ENCODE results near the gene PDILT.
"Not testable (repeated sequence)": the region's sequence is repeated elsewhere in the genome, so short reads cannot be mapped to it uniquely, and the experiment has no call there.

PDILT gene, protein sequence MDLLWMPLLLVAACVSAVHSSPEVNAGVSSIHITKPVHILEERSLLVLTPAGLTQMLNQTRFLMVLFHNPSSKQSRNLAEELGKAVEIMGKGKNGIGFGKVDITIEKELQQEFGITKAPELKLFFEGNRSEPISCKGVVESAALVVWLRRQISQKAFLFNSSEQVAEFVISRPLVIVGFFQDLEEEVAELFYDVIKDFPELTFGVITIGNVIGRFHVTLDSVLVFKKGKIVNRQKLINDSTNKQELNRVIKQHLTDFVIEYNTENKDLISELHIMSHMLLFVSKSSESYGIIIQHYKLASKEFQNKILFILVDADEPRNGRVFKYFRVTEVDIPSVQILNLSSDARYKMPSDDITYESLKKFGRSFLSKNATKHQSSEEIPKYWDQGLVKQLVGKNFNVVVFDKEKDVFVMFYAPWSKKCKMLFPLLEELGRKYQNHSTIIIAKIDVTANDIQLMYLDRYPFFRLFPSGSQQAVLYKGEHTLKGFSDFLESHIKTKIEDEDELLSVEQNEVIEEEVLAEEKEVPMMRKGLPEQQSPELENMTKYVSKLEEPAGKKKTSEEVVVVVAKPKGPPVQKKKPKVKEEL

DNA sequence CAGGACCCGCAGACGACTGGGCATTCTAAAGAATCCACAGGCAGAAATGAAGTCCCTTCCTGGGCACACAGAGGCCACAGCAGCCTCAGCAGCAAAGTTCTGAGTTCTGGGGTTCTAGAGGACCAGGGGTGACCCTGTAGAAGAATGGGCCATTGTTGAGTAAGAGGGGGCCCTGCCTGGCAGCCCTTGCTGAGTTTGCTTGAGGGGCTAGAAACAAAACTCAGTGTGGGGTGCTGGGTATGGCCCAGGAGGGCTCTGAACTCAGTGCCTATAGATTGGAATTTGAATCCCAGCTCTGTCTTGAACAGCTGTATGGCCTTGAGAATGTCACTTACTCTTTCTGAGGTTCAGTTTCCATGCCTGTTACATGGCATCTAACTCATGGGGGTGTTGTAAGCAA lies at the start of gene PDILT:
TSS of gene PDILT (minus strand) at position 101 of the 400 bp plus-strand sequence. CDS start 5,437 bp downstream, outside the sequence.
- DNase-seq, result no peak

DNA sequence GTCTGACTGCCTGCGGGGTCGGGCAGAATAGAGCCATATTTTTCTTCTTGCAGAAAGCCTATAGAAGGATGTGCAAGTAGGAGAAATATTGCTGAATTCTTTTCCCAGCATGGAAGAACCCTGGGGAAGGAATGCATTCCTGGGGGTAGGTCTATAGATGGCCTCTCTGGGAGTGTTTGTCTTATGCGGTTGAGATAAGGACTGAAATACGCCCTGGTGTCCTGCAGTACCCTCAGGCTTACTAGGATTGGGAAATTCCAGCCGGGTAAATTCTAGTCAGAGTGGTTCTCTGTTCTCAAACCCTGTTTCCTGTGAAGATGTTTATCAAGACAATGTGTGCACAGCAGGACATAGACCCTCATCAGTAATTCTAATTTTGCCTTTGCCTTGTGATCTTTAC lies 49.1 kb upstream of the PDILT start:
- not testable (repeated sequence) for DNase-seq

DNA sequence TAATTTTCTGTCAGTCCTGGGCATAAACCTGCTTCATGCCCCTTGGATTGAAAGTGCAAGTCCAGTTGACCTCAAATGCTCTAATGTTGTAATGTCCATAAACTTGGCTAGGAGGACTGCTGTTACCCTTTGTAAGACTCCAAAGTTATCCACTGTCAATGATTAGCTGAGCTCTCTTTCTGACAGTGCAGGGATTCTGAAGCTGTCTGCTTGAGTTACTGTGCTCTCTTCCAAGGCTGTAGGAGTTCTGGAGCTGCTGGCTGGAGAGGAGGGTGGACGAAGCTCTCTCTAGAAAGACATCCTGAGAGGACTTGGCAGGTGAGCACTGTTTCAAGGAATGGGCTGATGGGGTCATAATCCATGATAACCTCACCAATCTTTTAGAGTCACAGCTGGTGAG lies 46.8 kb upstream of the PDILT start, which contains the start of gene ACSM2A:
TSS of gene ACSM2A (plus strand) at position 158 of the 400 bp plus-strand sequence. CDS start 8,594 bp downstream, outside the sequence.
- DNase-seq, result not testable (repeated sequence)

DNA sequence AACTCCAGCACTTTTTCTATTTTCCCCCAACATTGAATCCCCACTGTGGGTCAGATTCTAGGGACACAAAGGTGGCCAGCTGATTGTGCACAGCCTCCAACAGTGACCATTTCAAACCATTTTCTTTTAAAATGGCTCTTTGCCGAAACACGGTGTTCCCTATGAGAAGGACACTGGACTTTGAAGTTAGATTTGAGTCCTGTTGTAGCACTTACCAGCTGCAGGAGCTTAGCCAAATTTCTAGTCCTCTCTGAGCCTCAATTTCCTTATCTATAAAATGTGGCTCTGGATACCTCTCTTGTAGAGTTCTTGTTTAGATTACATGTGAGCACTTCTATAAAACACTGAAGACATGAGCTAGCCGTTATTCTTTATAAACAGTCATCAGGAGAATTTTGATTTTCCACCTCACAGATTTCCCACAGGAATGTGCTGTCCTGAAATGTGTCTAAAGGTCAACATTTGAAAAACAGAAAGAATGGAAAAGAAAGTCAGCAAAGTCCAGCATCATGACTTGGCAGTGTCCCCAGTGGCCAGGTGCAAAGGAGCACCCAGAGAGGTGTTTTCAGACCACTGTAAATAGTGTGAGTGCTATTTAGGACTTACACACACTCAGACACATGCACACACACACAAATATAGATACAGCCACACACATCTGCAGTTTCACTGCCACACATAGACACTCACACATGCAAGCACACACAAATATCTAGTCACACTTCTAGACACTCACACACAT lies 42.3 kb upstream of the PDILT start:
- DNase-seq, result not testable (repeated sequence)

DNA sequence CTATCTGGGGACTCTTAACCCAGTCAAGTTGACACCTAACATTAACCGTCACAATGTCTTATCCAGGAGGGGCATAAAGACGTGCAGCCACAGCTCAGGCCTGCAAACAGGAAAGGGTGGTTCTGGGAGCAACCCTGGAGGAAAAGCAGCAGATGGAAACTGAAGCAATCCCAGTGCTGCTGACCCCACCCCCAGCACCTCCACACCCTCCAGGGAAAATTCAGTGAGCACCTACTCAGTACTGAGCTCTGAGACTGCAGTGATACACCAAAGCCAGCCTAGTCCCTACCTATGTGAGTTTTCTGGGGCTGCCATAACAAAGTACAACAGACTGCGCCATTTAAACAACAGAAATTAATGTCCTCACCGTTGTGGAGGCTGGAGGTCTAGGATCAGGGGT lies 37.3 kb upstream of the PDILT start:
- DNase-seq, result not testable (repeated sequence)

DNA sequence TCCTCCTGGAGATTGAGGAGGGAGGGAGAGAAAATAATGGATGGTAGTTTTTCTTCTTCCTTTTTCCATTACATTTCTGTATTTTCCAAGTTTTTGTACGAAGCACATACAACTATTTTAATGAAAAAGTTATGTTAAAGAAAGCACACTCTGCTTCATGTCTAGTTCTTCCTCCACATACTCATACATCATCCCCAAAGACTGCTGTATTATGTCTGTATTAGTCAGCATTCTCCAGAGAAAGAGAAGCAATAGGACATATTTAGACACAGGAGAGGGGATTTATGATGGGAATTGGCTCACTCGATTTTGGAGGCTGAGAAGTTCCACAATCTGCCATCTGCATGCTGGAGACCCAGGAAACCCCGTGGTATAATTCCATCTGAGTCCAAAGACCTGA lies 36.7 kb upstream of the PDILT start:
- no peak for DNase-seq

DNA sequence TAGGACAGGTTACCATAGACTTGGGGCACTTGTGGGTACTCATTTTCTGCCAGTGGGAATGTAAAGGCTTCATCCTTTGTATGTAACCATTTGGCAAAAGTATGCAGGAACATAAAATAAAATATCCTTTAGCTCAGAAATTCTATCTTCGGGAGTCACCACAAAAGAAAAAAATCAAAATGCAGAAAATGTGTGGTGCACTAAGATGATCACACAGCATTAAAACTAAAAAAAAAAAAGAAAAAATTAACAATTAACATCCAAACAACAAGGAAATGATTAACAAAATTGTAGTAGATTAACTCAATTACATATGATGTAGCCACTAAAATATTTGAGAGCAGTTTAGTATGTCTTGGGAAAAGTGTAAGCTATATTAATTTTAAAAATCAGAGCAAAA lies 36.2 kb upstream of the PDILT start:
- DNase-seq, result not testable (repeated sequence)

DNA sequence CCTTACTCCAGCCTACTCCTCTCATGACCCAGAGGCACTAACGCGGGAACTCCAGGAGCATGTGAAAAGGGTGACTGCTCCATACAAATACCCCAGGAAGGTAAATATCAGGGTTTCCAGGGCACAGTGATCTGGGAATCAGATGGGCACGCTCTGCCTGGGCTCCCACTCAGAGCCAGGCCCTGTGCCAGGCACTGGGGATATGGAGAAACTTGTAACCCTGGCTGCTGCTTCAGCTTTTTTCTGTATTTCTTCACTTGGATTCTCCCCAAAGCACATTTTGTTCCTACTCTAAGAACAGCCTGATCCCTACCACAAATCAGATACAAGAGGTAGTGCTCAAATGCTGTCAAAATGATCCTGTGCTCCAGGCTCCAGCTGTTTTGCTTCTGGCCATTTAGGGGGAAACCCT lies 35.3 kb upstream of the PDILT start:
- not testable (repeated sequence) for DNase-seq

DNA sequence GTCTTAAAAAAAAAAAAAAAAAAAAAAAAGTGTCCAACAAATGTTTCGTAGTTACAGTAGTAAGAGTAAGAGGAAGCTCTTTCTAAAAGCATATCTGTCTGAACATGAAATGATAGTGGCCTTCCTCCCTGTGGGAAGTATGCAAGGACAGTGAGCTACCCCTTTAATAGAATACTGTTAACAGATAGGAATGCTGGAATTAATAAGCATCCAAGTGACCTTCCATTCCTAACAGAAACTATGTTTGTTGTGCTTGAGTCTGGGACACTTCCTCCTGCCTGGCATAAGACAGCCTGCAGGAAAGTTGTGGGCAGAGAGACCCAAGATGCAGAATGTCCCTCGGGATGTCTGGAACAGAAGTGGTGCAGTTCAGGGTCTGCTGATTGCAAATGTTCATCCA lies 34.4 kb upstream of the PDILT start:
- not testable (repeated sequence) for DNase-seq

DNA sequence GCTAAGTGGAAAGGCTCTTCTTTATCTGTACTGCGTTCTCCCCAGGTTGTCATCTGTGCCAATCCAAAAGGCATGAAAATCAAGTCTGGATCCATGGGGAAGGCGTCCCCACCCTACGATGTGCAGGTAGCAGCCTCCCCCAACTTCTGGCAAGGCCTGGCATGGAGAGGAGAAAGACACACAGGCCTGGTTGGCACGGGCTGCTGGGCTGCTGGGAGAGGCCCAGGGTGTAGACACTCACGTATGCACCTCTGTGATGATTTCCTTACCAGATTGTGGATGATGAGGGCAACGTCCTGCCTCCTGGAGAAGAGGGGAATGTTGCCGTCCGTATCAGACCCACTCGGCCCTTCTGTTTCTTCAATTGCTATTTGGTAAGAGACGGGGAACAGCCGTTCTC lies 26.4 kb upstream of the PDILT start:
- DNase-seq, result no peak

DNA sequence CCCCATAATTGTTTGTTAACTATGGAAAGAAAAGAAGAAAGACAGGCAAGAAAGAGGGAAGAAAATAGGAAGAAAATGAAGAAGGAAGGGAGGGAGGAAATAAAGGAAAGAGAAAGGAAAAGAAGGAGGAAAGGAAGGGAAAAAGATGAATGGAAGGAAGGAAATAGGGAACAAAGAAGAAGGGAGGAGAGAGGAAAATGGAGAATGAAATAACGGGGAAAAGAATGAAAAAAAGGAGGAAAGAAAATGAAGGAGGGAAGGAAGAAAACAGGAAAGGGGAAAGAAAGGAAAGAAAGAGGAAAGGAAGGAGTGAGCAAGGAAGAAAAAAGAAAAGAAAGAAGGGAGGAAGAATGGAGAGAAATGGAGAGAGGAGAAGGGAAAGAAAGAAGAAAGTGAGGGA lies 25.9 kb upstream of the PDILT start:
- not testable (repeated sequence) for DNase-seq

DNA sequence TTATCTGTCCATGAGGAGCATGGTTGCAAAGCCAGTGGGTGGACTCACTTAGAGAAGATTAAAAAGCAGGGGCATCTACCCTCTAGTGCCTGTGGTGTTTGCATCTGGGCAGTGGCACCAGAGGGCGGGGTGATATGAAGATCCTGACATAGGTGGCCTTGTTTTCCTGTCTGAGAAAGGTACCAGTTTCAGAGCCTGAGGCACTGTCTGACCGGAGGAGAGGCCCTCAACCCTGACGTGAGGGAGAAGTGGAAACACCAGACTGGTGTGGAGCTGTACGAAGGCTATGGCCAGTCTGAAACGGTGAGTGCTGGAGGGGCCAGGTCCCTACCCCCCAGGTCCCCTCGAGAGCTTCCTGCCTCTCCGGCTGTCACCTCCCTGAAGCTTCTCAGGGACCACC lies 25.0 kb upstream of the PDILT start:
- DNase-seq, result not testable (repeated sequence)

DNA sequence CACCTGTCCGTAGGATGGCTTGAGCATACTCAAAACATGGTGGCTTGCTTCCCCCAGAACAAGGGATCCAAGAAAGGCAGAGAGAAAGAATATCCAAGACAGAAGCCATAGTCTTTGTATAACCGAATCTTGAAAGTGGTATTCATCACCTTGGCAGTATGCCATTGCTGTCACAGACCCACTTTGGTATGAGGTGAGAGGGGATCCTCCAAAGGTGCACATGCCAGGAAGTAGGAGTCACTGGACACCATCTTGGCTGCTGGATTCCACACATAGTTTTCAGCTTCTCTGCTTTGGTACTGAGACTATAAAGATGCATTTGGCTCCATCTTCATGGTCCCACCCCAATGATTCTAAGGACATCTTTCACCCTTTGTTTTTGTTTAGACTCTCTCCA lies 22.9 kb upstream of the PDILT start:
- DNase-seq, result not testable (repeated sequence)

DNA sequence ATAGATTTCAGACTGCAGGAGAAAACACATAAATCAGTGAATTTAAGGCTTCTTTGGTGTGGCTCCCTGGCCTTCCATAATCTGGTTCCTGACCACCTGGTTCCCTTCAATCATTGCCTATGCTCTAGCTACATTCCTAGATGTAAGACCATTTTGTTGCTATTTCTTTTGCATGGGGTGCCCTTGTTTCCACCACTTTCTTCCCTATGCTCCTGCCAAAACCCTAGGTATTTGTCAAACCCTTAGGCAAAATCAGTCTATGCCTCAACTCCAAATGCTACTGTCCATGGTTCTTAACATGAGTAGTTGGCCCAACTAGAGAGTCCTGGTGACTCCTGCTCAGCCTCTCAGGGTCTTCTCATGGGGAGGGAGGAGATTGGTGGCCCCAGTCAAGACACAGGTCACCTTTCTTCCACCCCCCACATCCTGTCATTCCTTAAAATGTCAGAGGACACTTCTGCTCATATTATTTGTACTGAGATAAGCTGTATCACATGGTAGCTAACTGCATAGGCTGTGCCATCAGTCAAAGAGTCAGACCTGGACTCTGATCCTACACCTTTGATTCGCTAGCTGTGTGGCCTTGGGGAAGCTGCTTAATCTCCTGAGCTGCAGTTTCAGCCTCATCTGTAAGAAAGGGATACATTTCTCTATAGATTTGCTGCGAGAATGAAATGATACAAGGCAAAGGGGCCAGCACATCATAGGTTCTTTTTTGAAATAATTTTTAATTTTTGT lies 19.8 kb upstream of the PDILT start:
- DNase-seq, result no peak

DNA sequence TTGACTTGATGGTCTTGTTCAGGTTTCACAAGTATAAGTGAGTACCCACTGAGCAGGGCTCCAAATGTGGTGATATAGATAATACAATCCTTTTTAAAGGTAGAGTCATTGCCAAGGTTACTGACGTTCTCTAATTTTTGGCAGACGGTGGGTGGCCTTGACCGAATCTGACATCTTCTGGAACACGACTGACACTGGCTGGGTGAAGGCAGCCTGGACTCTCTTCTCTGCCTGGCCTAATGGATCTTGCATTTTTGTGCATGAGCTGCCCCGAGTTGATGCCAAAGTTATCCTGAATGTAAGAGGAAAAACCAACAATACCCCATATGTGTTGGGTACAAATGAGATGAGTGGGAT lies 19.2 kb upstream of the PDILT start:
- not testable (repeated sequence) for DNase-seq

DNA sequence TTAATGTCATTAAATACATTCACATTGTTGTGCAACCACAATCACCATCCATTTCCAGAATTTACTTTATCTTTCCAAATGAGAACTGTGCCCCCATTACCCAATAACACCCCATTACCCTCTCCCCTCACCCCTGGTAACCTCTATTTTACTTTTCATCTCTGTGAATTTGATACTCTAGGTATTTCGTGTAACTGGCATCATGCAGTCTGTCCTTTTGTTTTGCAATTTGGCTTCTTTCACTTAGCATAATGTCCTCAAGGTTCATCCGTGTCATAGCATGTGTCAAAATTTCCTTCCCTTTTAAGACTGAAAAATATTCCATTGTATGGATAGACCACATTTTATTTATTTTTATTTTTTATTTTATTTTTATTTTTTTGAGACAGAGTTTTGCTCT lies 17.2 kb upstream of the PDILT start:
- DNase-seq, result not testable (repeated sequence)

DNA sequence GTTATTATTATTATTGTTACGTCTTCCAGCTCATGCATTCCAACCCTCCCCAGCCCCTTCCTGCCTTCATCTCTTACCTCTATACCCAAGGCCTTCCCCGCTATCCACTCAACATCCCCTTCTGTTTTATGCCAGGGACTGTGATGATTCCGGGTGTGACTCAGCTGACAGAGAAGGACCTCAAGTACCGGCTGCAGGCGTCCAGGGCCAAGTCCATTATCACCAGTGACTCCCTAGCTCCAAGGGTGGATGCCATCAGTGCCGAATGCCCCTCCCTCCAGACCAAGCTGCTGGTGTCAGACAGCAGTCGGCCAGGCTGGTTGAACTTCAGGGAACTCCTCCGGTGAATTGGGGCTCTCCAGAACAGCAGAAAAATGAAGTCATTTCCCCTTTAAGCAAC lies 14.6 kb upstream of the PDILT start:
- DNase-seq, result not testable (repeated sequence)

DNA sequence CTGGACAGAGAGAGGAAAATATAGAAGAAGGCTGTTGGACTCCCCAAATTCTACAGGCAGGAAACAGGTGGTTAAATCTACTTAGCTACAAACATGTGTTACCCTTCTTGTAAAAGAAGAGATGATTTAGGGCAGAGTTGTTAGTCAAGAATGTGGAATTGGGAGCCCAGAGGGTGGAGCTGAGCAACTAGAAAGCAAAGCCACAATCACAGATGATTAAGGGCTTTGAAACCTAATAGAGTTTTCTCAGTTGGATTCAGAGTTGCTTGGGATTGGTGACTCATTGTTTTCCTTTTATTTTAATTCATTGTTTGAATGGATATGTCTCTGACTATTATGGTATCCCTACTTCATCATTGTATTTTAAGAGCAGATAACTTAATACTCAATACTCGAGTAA lies 11.0 kb upstream of the PDILT start:
- DNase-seq, result no peak

DNA sequence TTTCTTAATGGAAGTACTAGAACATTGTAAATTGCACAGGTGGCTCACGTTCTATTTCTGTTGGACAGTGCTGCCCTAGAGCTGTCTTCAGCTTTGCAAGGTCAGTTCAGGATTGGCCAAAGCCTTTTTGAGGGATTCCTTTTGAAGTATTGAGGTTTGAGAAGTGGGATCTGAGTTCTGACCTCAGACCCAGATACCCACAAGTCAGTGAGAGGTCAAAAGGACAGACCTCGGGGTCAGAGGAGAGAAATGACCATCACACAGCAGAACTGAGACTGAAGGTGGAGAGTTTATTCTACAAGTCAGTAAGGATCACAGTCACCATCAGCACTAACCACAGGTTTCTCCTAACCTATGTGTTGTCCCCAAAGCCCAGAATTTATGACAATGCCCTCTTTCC lies 6.5 kb upstream of the PDILT start:
- no peak for DNase-seq

DNA sequence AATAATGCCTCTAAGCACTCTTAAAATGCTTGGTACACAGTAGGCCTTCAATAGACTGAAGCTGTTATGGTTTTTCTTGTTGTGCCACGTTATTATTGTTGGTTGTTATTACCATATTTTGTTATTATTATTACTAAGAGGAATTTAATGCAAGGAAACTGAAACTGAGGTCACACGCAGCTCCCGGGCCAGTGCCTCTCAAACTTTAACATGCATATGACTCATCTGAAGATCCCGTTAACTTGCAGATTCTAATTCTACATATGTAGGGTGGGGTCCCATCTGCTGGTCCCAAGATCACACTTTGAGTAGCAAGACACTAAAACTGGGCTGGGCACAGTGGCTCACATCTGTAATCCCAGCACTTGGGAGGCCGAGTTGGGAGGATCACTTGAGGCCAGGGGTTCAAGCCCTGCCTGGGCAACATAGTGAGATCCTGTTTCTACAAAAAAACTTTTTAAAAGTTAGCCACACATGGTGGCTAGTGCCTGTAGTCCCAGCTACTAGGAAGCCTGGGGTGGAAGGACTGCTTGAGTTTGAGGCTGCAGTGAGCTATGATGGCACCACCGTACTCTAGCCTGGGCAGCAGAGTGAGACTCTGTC lies 5.7 kb upstream of the PDILT start:
- DNase-seq, result no peak

DNA sequence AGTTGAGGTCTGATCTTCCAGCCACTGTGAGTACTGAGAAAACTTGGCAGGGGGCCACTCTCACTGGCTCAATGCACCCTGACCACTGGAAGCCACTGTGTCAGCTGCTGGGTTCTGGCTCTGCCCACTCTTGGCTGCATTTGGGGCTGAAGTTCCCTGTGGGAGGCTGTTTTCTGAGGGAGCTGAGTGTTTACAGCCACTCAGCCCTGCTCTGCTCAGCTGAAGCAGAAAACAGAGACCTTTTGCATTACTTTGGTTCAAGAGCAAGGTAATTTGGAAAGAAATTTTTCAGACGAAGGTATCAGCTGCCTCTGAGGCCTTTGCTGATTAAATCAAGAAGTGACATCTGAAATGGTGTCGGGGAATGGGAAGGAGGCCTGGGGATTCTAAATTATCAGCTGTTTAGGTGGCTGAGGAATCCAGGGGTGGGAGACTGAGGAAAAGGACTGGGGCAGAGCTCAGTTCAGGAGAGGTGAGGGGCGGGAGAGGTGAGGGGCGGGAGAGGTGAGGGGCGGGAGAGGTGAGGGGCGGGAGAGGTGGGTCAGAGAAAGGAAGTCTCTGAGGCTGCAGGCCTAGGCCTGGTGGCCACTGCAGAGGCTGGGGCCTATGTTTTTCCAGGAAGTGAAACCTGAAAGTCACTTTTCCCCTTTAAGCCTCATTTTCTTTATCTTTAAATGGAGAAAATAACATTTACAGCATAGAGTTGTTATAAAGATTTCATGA lies 5.0 kb upstream of the PDILT start, which contains the start of gene ACSM5:
TSS of gene ACSM5 (plus strand) at position 137 of the 723 bp plus-strand sequence. CDS start 1,951 bp downstream, outside the sequence.
- no peak for DNase-seq

DNA sequence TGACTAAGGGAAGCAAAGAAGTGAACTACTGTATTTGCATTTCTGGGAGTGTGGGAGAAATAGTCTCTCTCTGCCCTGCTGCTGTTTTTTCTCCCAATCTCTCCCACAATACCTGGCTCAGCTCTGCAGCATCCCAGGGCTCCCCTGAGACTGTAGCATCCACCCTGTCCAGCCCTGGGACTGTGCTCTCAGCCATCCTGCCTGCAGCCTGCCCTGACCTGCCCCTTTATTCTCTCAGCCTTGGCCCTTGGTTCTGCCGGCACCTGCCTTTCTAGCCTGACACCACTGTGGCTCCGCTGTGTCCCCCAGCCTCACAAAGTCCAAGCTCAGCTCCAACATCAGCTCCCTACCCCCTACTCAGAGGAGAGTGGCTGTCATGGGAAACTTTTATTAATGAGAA lies 1.9 kb downstream of the PDILT start:
- DNase-seq, result no peak

Measured in activated naive CD4-positive, alpha-beta T cell treated with anti-CD3 and anti-CD28 coated beads, Interleukin-2, amount 50 U/mL, for 16 hours (primary cell).